ENCODE measurements around the gene OCIAD2.
"Not testable (repeated sequence)": the region's sequence is repeated elsewhere in the genome, so short reads cannot be mapped to it uniquely, and the experiment has no call there.

OCIAD2 gene

DNA sequence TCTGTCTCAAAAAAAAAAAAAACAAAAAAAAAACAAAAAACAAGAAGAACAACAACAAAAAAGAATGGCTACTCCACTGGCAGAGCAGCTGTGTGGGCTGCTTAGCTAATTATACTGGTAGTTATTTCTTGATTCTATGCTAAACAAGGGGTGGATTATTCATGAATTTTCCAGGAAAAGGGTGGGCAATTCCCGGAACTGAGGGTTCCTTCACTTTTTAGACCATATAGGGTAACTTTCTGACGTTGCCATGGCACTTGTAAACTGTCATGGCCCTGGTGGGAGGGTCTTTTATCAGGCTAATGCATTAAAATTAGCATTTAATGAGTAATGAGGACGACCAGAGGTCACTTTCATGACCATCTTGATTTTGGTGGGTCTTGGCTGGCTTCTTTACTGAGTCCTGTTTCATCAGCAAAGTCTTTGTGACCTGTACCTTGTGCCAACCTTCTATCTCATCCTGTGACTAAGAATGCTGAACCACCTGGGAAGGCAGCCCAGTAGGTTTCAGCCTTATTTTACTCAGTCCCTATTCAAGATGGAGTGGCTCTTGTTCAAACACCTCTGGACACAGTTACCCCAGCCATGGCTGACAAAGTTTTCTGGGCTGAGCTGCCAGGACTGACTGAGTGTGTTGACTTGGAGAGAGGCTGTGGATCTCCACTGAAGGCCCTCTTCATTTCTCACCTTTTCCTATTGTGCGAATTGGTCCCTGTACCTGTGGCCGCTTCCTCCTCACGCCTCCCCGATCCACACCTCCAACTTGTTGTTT, 1.3 kb upstream of the OCIAD2 start:
- DNase-seq (ENCODE audit: low read depth), result no peak

DNA sequence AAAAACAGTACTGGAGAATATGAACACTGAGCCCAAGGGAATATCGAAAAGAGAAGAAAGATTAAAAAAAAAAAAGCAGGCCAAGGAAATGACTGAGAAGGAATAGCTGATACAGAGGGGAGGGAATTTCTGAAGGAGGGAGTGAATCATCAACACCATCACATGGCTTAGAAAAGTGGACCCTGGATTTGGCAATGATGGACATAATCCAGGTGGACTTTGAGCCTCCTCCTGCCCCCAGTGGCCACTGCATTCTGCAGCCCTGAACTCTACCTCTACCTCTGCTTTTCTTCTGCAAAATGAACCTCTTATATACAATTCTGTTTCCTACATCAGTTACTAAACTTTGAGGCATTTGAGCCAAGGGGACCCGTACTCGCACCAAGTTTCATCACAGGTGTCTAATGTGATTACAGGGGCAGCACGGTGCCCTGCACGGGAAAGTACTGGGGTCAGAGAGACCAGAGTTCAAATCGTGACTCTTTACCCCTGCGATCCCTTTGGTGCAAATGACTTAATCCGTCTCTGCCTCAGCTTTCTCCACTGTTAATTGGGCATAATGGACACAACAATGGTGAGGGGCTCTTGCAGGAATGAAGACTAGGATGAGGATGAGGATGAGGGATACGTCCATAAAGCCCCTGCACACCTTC, 1.1 kb downstream of the OCIAD2 start:
- DNase-seq (ENCODE audit: low read depth), result no peak

DNA sequence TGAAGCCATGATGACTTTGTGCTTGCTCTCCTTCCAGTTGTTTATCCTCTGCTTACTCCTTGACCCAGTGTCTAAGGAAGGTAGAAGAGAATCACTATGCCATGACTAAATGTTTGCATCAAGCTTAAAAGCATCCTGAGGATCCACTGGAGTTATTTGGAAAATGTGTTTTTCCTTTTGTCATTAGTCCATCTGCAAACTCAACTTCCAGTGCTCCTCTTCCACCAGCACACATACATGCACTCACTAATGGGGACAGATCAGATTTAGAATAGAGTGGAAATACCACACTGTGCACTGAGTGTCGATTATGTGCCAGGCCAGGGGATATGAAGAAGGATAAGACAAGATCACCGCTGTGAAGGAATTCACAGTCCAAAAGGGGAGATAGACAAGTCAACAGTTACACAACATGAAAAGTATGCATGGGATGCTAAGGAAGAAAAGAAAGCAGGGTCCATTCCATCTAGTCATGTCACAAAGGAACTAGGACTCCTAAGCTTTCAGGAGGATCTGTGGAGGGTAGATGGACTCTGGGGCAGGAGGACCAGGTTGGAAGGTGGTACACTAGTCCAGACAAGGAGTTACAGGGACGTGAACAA, 1.9 kb downstream of the OCIAD2 start:
- no peak for DNase-seq (ENCODE audit: low read depth)

DNA sequence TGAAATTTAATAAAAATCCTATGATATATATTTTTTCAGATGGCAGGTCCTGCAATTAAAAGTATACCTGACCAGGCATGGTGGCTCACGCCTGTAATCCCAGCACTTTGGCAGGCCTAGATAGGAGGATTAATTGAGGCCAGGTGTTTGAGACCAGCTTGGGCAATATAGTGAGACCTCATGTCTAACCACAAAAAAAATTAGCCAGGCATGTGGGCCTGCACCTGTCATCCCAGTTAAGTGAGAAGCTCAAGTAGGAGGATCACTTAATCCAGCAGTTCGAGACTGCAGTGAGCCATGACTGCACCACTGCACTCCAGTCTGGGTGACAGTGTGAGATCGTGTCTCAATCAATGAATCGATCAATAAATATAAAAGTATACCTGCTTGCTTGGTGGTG, 2.5 kb downstream of the OCIAD2 start:
- DNase-seq (ENCODE audit: low read depth), result no peak

DNA sequence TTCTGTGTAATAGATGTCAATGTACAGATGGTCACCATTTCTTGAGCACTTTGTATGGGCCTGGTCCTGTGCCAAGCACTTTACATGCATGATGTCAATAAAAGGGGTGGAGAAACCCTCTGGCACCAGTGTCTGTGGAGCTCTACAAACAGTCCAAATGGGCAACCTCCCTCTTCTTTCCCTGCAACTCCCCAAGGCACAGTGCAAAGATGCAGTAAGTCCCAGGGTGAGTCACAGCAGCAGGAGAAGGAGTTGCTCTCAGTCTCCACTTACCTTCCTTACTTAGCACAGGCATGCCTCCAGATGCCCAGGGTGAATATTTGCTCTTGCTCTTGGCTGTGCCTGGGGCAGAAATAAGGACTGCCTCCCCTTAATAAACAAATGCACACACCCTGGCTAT, 4.3 kb downstream of the OCIAD2 start:
- no peak for DNase-seq (ENCODE audit: low read depth)

DNA sequence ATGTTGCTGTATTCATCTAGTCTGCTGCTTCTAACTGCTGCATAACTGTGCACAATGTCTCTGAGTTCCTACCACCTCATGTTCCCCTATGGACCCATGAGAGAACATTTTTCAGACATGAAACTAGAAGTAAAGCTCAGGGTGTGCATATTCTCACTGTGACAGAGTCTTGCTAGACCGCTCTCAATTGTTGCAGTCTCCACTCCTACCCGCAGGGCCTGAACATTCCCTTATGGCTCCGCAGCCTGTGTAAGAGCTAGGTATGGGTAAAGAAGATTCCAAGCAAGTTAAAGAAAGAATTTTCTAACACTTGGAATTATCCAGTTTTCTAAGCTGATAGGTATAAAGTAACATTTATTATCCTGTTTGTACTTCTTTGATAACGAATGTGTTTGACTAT, 5.4 kb downstream of the OCIAD2 start:
- DNase-seq (ENCODE audit: low read depth), result no peak

DNA sequence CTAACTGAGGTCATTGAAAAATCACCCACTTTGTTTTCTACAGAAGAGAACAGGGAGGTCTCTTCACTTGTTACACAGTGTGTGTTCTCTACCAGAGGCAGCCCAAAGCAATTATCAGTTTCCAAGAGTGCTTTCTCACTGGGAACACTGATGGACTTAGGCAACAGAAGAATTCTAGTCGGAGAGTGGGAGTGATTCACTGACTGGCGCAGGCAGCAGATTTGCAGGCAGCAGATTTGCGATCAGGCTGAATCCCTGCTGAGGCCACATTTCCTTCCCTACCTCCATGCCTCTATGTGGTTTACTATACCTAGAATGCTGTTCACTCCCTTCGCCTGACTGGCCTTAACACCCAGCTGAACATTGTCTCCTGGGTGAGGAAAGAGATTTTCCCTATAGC, 6.6 kb downstream of the OCIAD2 start:
- no peak for DNase-seq (ENCODE audit: low read depth)

DNA sequence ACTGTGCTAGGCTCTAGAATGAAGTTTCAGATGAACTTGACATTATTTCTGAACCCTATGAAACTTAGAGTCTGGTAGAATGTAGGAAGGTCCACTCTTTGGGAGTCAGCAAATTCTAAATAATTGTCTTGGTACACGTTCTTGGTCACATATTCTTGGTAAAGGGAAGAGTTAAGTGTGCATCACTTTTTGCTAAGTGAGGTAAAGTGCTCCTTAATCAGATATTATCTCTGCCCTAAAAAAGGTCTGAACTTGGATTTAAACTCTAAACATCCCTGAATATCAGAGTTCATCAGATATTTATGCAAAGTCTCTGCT, 7.2 kb downstream of the OCIAD2 start:
- no peak for DNase-seq (ENCODE audit: low read depth)

DNA sequence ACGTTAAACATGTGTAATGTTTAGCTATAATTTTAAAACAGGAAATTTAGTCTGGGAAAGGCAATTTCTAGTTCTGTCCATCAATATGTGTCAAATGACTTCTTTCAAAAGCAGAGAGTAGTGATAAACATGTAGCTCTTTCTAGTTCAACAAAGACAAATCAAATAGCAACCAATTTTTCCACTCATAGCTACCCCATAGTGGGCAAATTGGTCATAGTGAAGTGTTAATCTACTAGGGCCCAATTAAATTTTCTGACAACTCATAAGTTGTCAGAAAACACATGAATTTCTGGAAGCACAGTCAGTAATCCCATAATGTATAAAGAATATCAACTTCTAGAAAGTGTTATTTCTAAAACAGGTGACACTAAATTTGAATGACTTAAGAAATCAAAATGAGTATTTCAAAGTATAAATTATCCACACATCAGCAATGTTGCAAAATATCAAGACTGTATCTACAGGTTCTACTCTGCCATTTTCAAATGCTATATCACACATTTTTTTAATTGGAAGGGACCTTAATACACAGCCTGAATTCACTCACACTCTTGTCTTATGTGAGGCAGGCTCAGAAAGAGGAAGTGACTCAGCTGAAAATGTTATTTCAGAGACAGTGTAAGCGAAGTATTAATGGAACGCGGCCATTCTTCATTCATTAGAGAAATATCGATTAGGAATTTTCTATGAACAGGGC, 7.7 kb downstream of the OCIAD2 start:
- no peak for DNase-seq (ENCODE audit: low read depth)

DNA sequence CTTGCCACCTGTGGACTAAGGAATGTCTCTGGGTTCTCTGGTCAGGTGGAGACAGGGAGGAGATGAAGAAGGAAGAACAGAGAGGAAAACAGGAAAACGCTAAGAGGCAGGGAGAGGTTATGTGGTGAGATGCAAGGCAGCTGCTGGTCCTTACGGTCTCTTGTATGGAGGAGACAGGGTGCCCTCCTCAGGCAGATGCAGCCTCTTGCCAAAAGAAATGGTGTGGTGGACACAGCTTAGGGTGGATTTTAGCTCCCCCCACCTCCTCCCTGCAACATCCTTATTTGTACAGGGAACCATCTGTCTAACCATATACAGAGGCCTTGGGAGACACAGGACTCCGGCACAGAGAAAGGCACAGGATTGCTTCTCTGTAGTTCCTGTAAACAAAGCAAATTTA, 9.7 kb downstream of the OCIAD2 start:
- no peak for DNase-seq (ENCODE audit: low read depth)

DNA sequence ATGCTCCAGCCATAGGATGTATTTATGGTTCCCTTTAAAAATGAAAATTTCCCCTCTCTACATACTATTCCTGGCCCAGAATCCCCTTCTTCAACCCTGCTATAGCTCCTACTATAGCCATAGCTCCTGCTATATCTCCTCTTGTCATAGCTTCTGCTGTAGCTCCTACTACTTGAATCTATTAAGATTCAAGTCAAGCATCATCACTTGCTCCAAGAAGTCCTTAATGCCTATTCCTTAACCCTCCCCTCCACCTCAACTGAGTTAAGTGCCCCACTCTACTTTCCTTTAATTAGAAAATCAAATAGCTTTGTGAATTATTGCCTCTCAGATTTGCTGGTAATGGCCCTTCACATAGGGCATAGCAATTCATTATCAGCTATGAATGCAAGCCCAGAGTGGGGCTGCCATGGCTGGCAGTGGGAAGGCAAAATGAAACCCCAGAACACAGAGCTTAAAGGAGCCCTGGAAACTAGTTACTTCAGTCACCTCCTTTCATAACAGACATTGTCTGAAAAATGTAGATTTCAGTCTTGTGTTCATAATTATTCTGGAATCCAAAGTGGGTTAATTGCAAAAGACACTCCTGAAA, 15.4 kb downstream of the OCIAD2 start:
- no peak for DNase-seq (ENCODE audit: low read depth)

DNA sequence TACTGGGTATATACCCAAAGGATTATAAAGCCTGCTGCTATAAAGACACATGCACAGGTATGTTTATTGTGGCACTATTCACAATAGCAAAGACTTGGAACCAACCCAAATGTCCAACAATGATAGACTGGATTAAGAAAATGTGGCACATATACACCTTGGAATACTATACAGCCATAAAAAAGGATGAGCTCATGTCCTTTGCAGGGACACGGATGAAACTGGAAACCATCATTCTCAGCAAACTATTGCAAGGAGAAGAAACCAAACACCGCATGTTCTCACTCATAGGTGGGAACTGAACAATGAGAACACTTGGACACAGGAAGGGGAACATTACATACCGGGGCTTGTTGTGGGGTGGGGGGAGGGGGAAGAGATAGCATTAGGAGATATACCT, 16.8 kb downstream of the OCIAD2 start:
- not testable (repeated sequence) for DNase-seq (ENCODE audit: low read depth)

DNA sequence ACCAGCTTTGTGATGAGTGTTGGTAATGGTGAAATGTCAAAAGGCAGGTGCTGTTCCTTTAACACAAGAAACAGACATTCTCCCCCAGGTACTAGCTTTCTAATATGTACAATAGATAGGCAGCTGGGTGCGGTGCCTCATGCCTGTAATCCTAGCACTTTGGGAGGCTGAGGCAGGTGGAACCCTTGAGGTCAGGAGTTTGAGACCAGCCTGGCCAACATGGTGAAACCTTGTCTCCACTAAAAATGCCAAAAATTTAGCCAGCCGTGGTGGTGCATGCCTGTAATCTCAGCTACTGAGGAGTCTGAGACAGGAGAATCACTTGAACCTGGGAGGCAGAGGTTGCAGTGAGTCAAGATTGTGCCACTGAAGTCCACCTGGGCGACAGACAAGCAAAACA, 24.9 kb downstream of the OCIAD2 start:
- DNase-seq (ENCODE audit: low read depth), result not testable (repeated sequence)

DNA sequence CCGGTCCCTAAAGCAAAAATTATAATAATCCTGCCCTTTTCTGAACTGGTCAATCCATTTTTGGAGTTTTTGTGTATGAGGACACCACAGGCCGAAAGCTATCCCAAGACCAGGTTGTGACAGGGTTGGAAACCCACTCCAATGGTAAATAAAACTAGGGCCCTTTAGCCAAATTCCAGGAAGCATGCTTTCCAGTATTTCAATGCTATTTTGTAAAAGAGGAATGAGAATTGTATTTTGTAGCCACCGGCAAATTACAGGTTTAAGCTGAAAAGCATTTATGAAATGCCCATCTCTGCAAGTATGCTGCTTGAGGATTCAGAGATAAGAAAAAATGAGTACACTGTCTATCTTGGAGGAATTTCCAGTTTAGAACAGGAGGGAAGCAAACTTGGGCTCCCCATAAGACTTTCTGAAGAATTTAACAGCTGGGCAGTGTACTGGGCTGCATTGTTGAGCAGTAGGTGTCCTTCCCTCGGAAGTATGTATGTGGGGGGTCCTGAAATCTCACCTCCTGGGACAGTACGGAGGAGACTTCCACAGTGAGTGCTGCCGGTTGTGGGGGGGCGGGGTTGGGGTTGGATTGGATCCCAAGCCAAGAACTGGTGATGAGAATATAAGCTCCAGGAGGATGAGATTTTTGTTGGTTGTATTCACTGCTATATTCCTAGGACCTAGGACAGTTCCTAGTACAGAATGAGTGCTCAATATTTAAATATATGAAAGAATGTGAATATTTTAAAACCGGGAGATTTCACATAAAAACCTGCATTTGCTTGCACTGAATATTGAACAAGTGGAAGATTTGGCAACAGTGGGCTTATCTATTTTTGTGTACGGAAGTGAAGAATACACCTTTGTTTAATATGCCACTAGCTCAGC, 26.8 kb downstream of the OCIAD2 start:
- DNase-seq (ENCODE audit: low read depth), result no peak

DNA sequence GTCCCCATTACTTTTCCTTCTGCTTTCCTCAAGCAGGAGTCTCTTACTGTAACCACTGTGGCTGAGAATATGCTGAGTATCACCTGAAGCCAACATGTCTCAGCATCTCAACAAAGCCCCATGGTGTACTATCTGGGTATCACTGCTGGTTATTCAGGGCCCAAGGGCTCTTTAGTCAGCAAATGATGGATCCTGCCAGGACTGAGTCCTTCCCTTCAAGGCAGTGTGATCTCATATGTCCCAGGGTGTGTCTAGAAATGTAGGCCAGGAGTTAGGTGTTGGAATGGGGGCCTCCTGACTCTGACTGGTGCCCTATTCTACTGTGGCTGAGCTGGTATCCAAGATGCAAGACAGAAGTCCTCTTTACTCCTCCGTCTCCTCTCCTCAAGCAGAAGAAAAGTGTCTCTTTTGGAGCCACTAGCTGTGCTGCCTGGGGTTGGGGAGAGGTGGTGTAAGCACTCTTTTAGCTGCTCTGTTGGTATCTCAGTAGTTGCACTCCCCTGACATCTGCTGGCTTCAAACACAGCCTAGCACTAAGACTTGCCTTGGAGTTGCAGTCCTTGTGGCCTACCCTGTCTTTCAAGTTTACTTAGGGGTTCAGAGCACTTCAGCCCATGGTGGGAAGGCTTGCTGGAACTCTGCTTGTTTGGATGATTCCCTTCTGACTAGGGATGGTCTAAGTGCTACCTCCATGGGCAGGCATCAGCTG, 28.6 kb downstream of the OCIAD2 start:
- no peak for DNase-seq (ENCODE audit: low read depth)

DNA sequence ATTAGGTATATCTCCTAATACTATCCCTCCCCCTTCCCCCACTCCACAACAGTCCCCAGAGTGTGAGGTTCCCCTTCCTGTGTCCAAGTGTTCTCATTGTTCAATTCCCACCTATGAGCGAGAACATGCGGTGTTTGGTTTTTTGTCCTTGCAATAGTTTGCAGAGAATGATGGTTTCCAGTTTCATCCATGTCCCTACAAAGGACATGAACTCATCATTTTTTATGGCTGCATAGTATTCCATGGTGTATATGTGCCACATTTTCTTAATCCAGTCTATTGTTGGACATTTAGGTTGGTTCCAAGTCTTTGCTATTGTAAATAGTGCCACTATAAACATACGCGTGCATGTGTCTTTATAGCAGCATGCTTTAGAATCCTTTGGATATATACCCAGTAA, 41.9 kb downstream of the OCIAD2 start:
- not testable (repeated sequence) for DNase-seq (ENCODE audit: low read depth)

DNA sequence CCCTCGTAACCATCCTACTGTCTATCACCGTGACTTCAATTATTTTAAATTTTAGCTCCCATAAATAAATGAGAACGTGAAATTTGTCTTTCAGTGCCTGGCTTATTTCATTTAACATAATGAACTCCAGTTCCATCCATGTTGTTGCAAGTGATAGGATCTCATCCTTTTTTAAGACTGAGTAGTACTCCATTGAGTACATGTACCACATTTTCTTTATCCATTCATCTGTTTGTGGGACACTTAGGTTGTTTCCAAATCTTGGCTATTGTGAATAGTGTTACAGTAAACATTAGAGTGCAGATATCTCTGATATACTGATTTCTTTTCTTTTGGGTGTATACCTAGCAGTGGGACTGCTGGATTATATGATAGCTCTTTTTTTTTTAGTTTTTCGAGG, 42.8 kb downstream of the OCIAD2 start:
- DNase-seq (ENCODE audit: low read depth), result no peak

DNA sequence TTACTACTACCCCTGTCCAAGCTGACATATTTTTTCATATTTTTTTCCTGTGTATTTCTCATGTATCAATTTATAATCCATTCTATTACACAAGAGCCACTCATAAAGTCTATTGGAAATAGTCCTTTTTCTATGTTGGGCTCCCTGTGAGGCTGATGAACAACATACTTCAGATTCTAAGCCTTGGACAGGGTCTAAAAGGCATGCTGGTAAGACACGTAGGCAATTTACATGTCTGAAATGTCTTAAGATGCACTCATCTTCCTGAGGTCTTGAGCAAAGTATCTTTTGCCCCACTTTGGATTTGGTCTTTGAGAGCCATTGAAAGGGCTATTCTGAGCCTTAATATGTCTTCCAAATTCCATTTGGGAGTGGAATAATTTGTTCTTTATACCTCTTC, 43.9 kb downstream of the OCIAD2 start:
- no peak for DNase-seq (ENCODE audit: low read depth)

DNA sequence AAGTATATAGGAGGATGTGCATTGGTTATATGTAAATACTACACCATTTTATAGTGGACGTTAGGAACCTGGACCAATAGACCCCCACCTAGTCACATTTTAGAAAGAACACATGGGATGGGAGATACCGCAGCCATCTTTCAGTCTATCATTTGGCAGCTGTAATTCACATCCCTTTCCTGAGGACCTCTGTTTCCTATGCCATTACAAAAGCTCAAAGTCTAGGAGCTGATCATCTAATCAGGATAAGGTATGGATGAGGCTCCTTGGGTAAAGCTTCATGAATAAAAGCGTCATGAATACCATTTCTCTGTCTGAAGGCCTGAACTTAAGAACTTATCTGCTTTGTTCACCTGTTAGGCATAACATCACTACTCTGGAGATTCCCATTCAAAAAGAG, 44.5 kb downstream of the OCIAD2 start:
- no peak for DNase-seq (ENCODE audit: low read depth)

DNA sequence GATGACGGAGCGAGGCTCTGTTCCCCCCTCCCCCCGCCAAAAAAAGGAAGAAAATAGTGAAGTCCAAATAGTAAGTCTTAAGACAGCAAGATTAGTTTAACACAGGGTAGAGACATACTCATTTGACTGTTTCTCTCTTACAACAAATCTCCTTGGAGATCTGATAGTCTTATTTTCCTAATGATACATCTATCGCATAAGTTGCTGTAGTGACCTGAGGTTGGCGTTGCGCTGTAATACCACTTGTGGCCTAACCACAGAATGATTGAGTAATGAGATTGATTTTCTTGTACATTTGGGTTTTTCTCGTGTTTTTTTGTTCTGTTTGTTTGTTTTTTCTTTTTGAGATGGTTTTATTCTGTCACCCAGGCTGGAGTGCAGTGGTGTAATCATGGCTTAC, 48.4 kb downstream of the OCIAD2 start:
- no peak for DNase-seq (ENCODE audit: low read depth)

DNA sequence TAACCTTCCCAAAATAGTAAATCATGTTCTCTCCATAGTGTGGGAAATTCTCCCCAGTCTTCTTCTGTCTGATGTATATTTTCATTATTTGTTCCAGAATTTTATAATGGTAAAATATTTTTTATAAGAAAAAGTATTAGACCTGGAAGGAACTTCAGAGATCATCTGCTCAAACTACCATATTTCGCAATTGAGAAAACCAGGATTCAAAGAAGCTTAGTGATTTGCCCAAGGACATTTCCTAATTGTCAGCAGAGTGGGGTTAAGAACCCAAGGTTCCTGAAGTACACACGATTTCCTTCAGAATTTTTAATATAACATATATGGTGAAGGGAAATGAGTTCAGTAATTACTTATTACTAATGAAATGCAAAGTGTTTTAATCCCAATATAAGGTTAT, 51.6 kb downstream of the OCIAD2 start:
- DNase-seq (ENCODE audit: low read depth), result no peak
